NB4 (cell line): Measurements from ENCODE around the gene SLC36A2.

ENCODE experiments used
- CTCF ChIP-seq: IDR thresholded peaks from one replicate; pipeline ENCODE4 v1.5.1; 2012; ENCODE audit warnings: low read depth, low read length
- POLR2A ChIP-seq: IDR thresholded peaks from 2 replicates; pipeline ENCODE4 v1.6.1; 2011; ENCODE audit warnings: mild to moderate bottlenecking; ENCODE audit not compliant: insufficient read length; ENCODE audit errors: extremely low read depth

- TF ChIP-seq CTCF (no peak), POLR2A (no peak)
Measured at GRCh38 chr5:151332857-151333256, 14.5 kb downstream of the SLC36A2 start.
